WERI-Rb-1 (cell line): ENCODE data around the gene RNF149.

Source experiments
- DNase-seq: peaks from one replicate; pipeline ENCODE4 v3.0.0-alpha.2; 2020
- H3K27ac ChIP-seq: fragments of 250-450 bp; sonication (Bioruptor Pico); 2 replicates; pipeline ENCODE4 v1.5.1; 2020; ENCODE audit warnings: mild to moderate bottlenecking, moderate library complexity
- H3K27me3 ChIP-seq: fragments of 250-450 bp; sonication (Bioruptor Pico); 2 replicates; pipeline ENCODE4 v1.5.1; 2021; ENCODE audit warnings: mild to moderate bottlenecking, low read depth, moderate library complexity; ENCODE audit not compliant: insufficient read depth, severe bottlenecking
- H3K36me3 ChIP-seq: fragments of 250-450 bp; sonication (Bioruptor Pico); 2 replicates; pipeline ENCODE4 v1.5.1; 2020; ENCODE audit warnings: mild to moderate bottlenecking, moderate library complexity
- H3K4me3 ChIP-seq: 2 replicates; pipeline ENCODE4 v1.5.1; 2011; ENCODE audit warnings: low read depth, mild to moderate bottlenecking, control low read depth, low read length
- H3K9me3 ChIP-seq: fragments of 250-450 bp; sonication (Bioruptor Pico); 2 replicates; pipeline ENCODE4 v1.5.1; 2021; ENCODE audit warnings: mild to moderate bottlenecking, moderate library complexity; ENCODE audit not compliant: severe bottlenecking
- CTCF ChIP-seq: IDR thresholded peaks from 2 replicates; pipeline ENCODE4 v1.5.1; 2011; ENCODE audit warnings: low read depth, mild to moderate bottlenecking, control low read depth, inconsistent platforms, low read length

RNF149 gene

GRCh38 chr2:101339266-101339880, 30.9 kb upstream of the RNF149 start:
- H3K36me3 ChIP-seq, result no peaks in the 10 kb centered on the region
- H3K4me3 ChIP-seq, result no peak overlapping the region
- H3K9me3 ChIP-seq, result no peaks in the 10 kb centered on the region
- no peak for TF ChIP-seq CTCF
- no peaks in the 10 kb centered on the region for H3K27me3 ChIP-seq
- no peak overlapping the region for H3K27ac ChIP-seq
- DNase-seq, result no peak

- no peak for TF ChIP-seq CTCF
- H3K27ac ChIP-seq, result no peak overlapping the region
- DNase-seq, result no peak
These were observed 29.4 kb upstream of the RNF149 start for GRCh38 chr2:101337877-101338276.

GRCh38 chr2:101332885-101333766, 24.6 kb upstream of the RNF149 start:
- Histone ChIP-seq H3K27ac (no peak overlapping the region), H3K36me3 (no peaks in the 10 kb centered on the region), H3K4me3 (no peak overlapping the region), H3K27me3 (no peaks in the 10 kb centered on the region), H3K9me3 (no peaks in the 10 kb centered on the region)
- DNase-seq, result no peak
- no peak for TF ChIP-seq CTCF

More at GRCh38 chr2:101337877-101338276, 29.4 kb upstream of the RNF149 start:
- Histone ChIP-seq H3K9me3 (no peaks in the 10 kb centered on the region), H3K36me3 (no peaks in the 10 kb centered on the region), H3K27me3 (no peaks in the 10 kb centered on the region), H3K4me3 (no peak overlapping the region)

GRCh38 chr2:101331202-101331601, 22.7 kb upstream of the RNF149 start:
- Histone ChIP-seq H3K36me3 (no peaks in the 10 kb centered on the region), H3K27ac (no peak overlapping the region), H3K9me3 (no peaks in the 10 kb centered on the region), H3K27me3 (no peaks in the 10 kb centered on the region), H3K4me3 (no peak overlapping the region)
- DNase-seq, result no peak
- TF ChIP-seq CTCF, result no peak

- H3K36me3 ChIP-seq, result no peaks in the 10 kb centered on the region
- TF ChIP-seq CTCF, result no peak
- no peak for DNase-seq
- H3K4me3 ChIP-seq, result no peak overlapping the region
- H3K27me3 ChIP-seq, result no peaks in the 10 kb centered on the region
- no peaks in the 10 kb centered on the region for H3K9me3 ChIP-seq
- no peak overlapping the region for H3K27ac ChIP-seq
These were observed 21.9 kb upstream of the RNF149 start for GRCh38 chr2:101330253-101330933.
